ENCODE results near the gene SHH.
"Not testable (repeated sequence)": the region's sequence is repeated elsewhere in the genome, so short reads cannot be mapped to it uniquely, and the experiment has no call there.

The SHH gene

DNA sequence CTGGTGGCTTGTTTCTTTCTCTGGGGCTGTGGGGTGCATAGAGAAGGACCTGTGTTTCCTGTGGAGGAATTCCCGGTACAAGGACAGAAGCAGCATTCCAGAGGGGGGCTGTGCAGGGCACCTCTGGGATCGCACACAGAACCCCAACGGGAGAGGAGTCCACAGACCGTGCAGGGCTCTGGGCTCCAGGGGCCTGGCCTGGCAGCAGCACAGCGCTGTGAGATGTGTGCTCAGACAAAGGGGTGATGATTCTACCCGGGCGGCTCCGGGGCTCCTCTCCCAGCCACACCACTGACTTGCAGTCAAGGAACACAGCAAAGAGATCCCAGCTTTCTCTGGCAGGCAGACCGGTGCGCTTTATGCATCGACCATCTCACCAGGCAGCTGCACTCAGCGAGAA, 6.9 kb upstream of the SHH start:
- DNase-seq (ENCODE audit: low read depth, low spot score), result no peak

DNA sequence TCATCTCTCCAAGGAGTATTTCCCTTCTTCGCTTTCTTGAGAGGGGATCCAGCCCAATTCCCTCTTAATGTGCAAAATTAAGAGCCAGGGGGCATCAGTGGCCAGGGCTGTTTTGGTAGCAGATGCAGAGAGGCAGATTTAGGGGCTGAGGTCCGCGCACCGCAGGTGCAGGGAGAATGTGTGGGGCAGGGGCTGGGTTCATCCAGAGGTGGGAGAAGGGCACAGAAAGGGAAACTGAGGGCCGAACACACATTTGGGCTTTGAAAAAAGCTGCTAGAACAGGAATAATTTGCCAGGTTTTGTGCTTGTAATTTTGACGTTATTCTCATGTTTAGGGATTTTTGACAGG, 6.5 kb upstream of the SHH start:
- no peak for DNase-seq (ENCODE audit: low read depth, low spot score)

GRCh38 chr7:155818154-155818819, 6.0 kb upstream of the SHH start:
- DNase-seq (ENCODE audit: low read depth, low spot score), result no peak

GRCh38 chr7:155817515-155817914, 5.3 kb upstream of the SHH start:
- not testable (repeated sequence) for DNase-seq (ENCODE audit: low read depth, low spot score)

DNA sequence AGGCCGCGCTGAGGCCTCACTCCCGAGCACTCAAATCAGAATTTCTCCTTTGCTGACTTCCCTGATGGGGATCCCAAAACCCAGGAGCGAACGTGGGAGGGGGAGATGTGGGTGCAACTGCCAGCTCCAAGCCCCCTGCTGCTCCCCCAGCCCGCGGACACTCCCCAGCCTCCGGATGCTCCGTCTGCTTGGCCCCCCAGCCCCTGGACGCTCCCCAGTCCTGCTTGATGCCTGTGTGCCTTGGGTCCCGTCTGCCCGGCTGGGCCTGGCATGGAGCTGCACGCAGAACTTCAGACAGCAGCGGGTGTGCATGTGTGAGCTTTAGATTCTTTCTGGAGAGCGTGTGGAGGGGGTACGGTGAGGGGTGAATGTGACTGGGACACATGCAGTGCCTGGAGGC, 4.7 kb upstream of the SHH start:
- no peak for DNase-seq (ENCODE audit: low read depth, low spot score)

DNA sequence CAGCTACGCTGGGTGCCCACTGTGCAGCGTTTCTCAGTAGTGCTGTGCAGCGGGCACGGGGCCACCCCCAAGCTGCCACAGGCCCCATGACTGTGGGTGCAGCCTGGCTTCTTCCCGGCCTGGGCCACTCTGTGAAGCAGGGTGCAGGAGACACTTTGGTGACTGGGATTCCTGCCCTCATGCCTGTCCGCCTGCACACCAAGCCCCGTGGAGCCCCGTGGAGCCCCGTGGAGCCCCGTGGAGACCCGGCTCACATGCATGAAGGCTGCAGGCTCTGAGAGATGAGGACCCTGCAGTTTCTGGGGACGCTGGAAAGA, 3.9 kb upstream of the SHH start:
- no peak for DNase-seq (ENCODE audit: low read depth, low spot score)

DNA sequence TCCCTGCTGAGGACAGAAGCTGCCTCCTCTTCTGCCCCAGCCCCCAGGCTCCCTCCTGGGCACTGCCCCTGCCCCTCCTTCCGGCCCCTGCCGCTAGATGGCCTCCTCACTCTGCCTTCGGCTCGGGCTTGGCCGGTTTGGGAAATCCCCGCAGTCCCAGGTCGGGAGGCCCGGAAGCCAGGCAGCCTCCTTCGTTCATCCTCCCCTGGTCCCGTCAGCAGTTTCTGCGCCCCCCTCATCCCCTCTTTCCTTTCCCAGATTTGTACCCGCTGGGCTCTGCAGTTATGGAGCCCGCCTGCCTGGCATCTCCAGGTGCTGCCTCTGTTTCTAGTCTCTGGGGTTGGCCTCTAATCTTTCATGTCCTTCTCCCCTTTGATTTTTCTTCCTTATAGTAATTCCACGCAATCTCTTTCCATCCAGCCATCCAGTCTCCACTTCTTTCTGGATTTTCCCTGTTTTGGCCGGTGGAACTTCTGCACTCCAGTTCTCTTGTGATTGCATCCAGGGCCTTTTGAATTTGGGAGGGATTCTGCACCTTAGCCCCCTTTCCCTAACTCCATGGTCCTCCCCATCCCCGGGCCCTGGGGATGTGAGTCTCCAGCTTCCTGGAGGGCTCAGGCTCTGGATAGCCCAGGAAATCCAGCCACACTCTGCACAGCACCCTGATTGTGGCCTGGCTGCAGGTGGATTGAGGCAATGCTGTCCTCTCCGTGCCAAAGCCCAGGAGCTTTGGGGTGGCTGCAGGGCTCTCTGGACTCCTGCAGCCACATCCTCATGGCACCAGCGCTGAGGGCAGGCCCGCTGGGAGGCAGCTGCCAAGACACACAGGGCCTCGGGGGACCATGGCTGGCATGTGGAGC, 3.3 kb upstream of the SHH start:
- peak; percentile 48 for DNase-seq (ENCODE audit: low read depth, low spot score)

DNA sequence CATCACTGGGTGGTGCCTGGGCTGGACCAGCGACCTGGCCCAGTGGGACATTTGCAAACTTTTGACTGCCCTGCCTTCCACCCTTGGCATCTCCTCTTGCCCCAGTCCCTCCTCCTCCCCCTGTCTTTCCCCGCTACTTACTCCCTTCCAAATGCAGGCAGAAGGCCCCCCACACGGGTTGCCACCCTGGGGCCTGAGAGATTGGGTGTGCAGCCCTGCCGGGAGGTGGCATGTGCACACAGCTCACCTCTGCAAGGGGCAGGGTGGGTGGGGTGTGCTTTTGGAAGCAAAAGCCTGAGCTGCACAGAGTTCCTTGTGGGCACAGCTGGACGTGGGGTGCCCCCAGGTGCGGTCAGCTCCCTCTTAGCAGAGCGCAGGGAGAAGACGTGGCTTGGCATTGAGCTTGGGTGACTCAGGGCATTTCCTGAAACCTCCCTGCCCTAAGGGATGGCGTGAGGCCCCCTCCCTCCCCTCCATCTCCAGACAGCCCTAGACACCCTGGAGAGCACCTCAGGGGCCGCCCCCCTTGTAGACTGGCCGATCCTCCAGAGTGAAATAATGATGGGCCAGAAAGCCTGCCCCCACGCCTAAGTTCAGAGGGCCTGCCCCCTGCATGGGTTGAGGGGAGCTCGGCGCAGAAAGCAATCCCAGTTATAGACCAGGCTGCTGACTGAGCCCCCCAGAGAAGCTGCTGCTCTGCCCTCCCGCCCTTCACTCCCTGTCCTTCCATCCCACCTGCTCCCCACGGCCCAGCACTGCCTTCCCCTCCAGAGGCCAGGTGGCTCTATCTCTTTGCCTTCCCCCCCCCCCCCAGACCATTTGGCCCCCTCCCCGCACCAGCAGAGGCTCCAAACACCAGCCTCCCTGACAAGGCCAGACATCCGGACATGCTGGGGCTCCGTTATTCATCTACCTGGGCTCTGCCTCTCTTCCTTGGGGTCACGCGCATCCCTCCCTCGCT, 2.3 kb upstream of the SHH start:
- no peak for DNase-seq (ENCODE audit: low read depth, low spot score)

GRCh38 chr7:155813546-155814315, 1.5 kb upstream of the SHH start:
- DNase-seq (ENCODE audit: low read depth, low spot score), result no peak

- no peak for DNase-seq (ENCODE audit: low read depth, low spot score)
Observed at GRCh38 chr7:155813125-155813524, 862 bp upstream of the SHH start.

- no peak for DNase-seq (ENCODE audit: low read depth, low spot score)
Observed at GRCh38 chr7:155811560-155811894, 736 bp downstream of the SHH start.

GRCh38 chr7:155810770-155811559, 1.3 kb downstream of the SHH start:
- DNase-seq (ENCODE audit: low read depth, low spot score), result no peak

DNA sequence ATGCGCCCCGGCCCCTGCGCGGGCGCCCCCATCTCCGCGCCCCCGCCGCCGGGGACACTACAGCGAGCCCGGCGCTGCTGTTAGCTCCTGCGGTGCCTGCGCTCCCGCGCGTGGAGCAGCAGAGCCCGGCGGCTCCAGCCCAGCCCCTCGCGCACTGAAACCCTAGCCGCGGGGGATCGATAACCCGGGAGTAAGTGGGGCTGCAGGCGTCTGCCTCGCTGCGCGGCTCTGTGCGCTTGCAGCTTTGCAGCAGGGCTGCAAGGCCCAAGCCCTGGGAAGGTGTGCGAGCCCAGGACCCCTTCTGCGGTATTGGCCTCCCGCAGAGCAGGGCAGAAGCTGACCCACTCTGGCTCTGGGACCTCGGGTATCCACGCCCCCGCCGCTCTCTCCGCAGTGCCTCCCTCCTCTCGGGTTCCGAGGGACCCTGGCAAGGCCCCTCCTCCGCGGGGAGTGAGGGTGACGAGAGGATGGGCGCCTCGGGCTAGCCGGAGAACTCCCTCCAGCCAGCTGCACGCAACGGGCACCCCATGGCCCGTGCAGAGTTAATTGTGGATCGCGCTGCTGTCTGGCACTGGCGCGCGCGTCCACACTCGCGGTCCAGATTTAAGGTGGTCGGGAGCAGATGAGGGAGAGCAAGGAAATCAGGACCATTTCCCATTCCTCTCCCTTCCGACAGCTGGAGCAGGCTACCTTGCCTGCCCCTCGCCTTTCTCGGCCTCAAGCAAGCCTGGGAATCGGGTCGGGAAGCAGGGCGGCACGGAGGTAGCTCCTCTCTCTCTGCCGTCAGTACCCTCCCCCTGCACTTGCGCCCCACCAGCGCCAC, 2.1 kb downstream of the SHH start:
- DNase-seq (ENCODE audit: low read depth, low spot score), result no peak

DNA sequence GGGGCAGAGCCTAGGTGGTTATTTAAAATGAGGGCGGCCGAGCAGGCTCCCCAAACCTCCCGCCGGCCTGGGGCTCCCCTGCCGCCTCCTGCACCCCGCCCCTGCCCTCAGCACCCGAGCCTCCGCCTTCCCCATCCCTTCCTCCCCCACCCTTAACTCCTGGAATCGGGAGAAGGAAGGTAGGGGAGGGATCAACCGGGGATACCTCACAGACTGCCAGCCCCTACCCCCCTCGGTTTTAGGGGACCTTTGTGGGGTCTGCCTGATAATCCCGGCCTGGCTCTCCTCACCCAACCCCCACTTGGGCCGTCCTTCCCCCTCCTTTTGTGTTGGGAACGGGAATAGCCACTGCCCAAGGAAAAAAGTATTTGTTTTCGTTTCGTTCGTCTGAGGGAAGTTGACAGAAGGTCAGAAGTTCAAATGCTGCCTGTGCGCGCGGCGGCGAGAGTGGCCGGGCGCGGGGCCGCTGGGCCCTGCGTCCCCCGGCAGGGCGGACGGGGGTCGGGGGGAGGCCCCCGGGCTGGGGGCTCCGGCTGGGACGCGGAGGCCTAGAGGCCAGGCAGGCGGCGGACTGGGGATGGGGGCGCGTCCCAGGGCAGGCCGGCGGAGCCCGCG, 2.8 kb downstream of the SHH start:
- DNase-seq (ENCODE audit: low read depth, low spot score), result no peak

DNA sequence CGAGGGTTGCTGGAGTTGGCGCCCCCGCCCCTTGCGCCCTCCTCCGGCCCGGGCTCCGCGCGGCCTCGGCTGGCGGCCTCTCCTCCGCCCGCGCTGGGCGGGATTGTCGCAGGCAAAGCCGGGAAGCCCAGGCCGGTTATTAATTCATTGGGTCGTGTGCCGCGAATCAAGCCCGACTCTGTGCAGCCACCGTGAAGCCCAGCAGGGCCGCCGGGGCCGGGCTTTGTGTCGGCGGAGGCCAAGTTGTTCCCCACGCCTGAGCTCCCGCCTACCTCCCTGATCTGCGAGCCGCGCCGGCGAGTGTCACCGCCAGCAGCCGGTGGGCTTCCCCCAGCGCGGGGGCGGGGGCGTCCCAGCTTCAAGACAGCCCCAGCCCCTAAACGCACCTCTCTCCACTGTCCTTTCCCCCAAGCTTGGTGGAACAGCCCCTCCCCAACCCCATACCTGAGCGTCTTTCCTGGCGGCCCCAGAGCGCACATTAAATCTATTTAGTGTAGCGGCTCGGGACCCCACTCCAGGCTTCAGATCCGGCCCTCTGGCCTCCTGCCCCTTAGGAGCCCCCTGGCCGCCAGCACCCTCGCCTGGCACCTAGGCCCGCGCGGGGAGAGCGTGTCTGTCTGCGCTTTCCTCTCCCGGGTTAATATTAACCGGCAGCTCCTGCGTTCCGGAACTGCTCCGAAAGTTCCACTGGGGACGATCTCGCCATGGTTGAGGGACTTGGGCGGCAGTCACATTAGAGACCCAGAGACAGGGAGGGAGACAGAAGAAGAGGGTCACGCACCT, 3.5 kb downstream of the SHH start:
- no peak for DNase-seq (ENCODE audit: low read depth, low spot score)

DNA sequence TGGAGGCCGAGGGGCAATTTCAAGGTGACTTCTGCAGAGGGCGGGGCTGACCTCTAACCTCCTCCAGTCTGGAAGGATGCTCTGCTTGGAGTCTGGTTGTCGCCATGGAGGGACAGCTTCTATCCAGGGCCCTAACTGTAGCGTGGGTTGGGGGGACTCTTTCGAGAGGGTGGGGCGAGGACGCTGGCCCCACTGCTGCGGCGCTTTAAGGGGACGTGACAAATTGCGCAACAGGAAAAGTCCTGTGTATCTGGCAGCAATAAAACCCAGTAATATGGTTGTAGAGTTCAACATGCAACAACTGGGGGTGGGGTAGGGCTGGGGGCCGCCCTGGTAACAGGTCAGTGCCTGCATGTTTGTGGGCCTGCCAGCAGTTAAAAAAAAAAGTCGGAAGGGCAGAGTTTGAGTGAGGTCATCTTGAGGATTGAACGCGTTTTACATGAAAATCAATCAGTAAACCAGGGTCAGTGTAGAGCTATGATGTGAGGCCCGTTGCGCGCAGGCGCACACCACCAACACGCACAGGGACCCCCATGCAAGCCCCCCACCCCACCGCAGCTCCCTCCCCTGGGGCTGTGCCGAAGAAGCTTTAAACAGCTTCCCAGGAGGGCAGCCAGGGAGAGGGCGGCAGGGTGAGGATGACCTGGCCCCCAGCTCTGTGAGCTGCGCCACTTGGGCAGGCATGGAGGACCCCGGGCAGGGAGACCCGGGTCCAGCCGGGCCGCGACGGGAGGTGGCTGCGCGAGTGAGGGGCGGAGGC, 4.3 kb downstream of the SHH start:
- no peak for DNase-seq (ENCODE audit: low read depth, low spot score)

DNA sequence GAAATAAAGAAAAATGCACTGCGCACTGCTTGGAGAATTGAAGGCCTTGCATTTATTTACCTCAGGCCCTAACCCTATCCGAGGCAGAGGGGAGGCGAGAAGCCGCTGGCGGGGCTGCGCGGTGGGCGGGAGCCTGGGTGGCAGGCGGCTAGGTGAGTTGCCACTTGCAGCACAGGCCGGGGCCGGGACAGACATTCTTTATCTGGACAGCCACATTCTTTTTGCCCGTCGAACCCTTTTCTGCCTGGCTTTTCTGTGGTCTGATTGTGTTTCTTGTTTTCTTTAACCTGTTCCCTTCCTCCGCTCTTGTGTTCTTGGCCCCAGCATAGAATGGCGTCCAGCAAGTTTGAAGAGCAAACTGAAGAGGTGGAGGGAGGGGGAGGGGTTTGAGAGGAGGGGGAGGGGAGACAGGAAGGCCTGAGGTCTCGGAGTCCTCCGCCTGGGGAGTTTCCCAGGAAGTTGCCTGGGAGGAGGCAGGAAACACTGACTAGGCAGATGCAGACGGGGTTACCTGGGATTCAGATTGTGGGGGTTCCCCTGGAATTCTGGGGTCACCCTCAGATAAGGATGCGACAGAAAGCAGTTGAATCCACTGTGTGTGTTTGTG, 5.1 kb downstream of the SHH start:
- no peak for DNase-seq (ENCODE audit: low read depth, low spot score)
